Left ventricle myocardium inferior (tissue), 1 donor: Measurements from ENCODE around the gene SPDYE2B. TPM values are rescaled to one million over a fixed set of nuclear protein-coding genes. Genes with fewer than 3 reads are reported as not detected.
"Not testable (repeated sequence)": the region's sequence is repeated elsewhere in the genome, so short reads cannot be mapped to it uniquely, and the experiment has no call there.

ENCODE experiments used
- DNase-seq: peaks from one replicate; pipeline ENCODE4 v3.0.0-alpha.2; 2020
- H3K27ac ChIP-seq: fragments of 200-600 bp; replicated peaks from 2 replicates; pipeline ENCODE4 v1.8.0; 2021
- H3K27me3 ChIP-seq: fragments of 200-600 bp; 2 replicates; pipeline ENCODE4 v1.8.0; 2021; ENCODE audit warnings: low read depth
- H3K36me3 ChIP-seq: fragments of 200-600 bp; 2 replicates; pipeline ENCODE4 v1.8.0; 2021
- H3K4me1 ChIP-seq: fragments of 200-600 bp; 2 replicates; pipeline ENCODE4 v1.8.0; 2021
- H3K4me3 ChIP-seq: fragments of 200-600 bp; 2 replicates; pipeline ENCODE4 v1.8.0; 2021; ENCODE audit warnings: mild to moderate bottlenecking, moderate library complexity
- H3K9me3 ChIP-seq: fragments of 200-600 bp; replicated peaks from 2 replicates; pipeline ENCODE4 v1.8.0; 2021
- intact Hi-C: fragments of 100-400 bp; cut with micrococcal nuclease; formaldehyde crosslinking; loops from one replicate; pipeline ENCODE4 v1.11.0; 2022
- total RNA-seq: library from RNA; stranded (reverse); fragmentation: NEBNext Ultra II Directional; extraction: Animal tissue kit (Norgen Biotek cat#: 25700); gene quantifications from one replicate; pipeline ENCODE4 v1.2.1, GENCODE V29; 2021
- donor health status: DM: no; HTN: yes; CAD: no; lungs with severe emphysema.

Gene SPDYE2B
- total RNA-seq, 1 donor from 2014 or later, result not detected

- H3K4me3 ChIP-seq, result peak within 1 kb of the TSS; percentile 65
- H3K36me3 ChIP-seq, intact Hi-C loops, H3K4me1 ChIP-seq, H3K9me3 ChIP-seq, H3K27me3 ChIP-seq, H3K27ac ChIP-seq: not testable (repeated sequence)
- DNase-seq, result peak; percentile 81
These were observed 21.2 kb downstream of the SPDYE2B start, which contains the start of gene POLR2J2 for GRCh38 chr7:102671166-102671955. POLR2J2 (minus strand) TSS chr7:102671663; CDS start chr7:102671601, 62 bp downstream.

GRCh38 chr7:102671956-102672307 is 21.8 kb downstream of the SPDYE2B start:
- H3K9me3 ChIP-seq, DNase-seq, H3K36me3 ChIP-seq, H3K4me1 ChIP-seq, H3K4me3 ChIP-seq, intact Hi-C loops, H3K27ac ChIP-seq, H3K27me3 ChIP-seq: not testable (repeated sequence)

- DNase-seq, H3K36me3 ChIP-seq, intact Hi-C loops, H3K27ac ChIP-seq, H3K4me1 ChIP-seq, H3K9me3 ChIP-seq, H3K27me3 ChIP-seq, H3K4me3 ChIP-seq: not testable (repeated sequence)
These were observed 23.4 kb downstream of the SPDYE2B start for GRCh38 chr7:102673447-102674067.

- DNase-seq, H3K27me3 ChIP-seq, intact Hi-C loops, H3K36me3 ChIP-seq, H3K4me1 ChIP-seq, H3K4me3 ChIP-seq, H3K9me3 ChIP-seq, H3K27ac ChIP-seq: not testable (repeated sequence)
These were observed 25.4 kb downstream of the SPDYE2B start for GRCh38 chr7:102675545-102675944.

- H3K4me3 ChIP-seq, H3K4me1 ChIP-seq, H3K27ac ChIP-seq, H3K27me3 ChIP-seq, H3K36me3 ChIP-seq, DNase-seq, intact Hi-C loops, H3K9me3 ChIP-seq: not testable (repeated sequence)
These were observed 30.7 kb downstream of the SPDYE2B start for GRCh38 chr7:102680780-102681179.

- H3K27ac ChIP-seq, H3K36me3 ChIP-seq, DNase-seq, H3K9me3 ChIP-seq, H3K4me3 ChIP-seq, intact Hi-C loops, H3K27me3 ChIP-seq, H3K4me1 ChIP-seq: not testable (repeated sequence)
These were observed 32.4 kb downstream of the SPDYE2B start for GRCh38 chr7:102682560-102682959.

- H3K4me3 ChIP-seq, intact Hi-C loops: not testable (repeated sequence)
These were observed 38.3 kb downstream of the SPDYE2B start for GRCh38 chr7:102688299-102689036.

GRCh38 chr7:102689436-102690282 is 39.5 kb downstream of the SPDYE2B start:
- intact Hi-C loops, H3K36me3 ChIP-seq, H3K4me3 ChIP-seq, DNase-seq, H3K4me1 ChIP-seq, H3K9me3 ChIP-seq, H3K27ac ChIP-seq: not testable (repeated sequence)
- H3K27me3 ChIP-seq, result peaks cover 11% of the 10 kb centered on the region

More at GRCh38 chr7:102688299-102689036, 38.3 kb downstream of the SPDYE2B start:
- H3K27ac ChIP-seq, H3K27me3 ChIP-seq, H3K4me1 ChIP-seq, H3K36me3 ChIP-seq, DNase-seq, H3K9me3 ChIP-seq: not testable (repeated sequence)

- H3K27me3 ChIP-seq, result peaks cover 12% of the 10 kb centered on the region
- H3K4me1 ChIP-seq, intact Hi-C loops, H3K36me3 ChIP-seq, H3K27ac ChIP-seq, H3K4me3 ChIP-seq, DNase-seq, H3K9me3 ChIP-seq: not testable (repeated sequence)
These were observed 40.5 kb downstream of the SPDYE2B start for GRCh38 chr7:102690602-102691001.

GRCh38 chr7:102694008-102694407 is 43.9 kb downstream of the SPDYE2B start:
- DNase-seq, H3K27ac ChIP-seq, H3K4me1 ChIP-seq, H3K36me3 ChIP-seq, H3K4me3 ChIP-seq, intact Hi-C loops, H3K9me3 ChIP-seq: not testable (repeated sequence)
- H3K27me3 ChIP-seq, result peaks cover 13% of the 10 kb centered on the region

GRCh38 chr7:102695033-102695552 is 45.0 kb downstream of the SPDYE2B start:
- H3K36me3 ChIP-seq, result not testable (repeated sequence)

GRCh38 chr7:102696009-102696408 is 45.9 kb downstream of the SPDYE2B start:
- H3K27ac ChIP-seq, H3K36me3 ChIP-seq, intact Hi-C loops, H3K9me3 ChIP-seq, DNase-seq, H3K4me1 ChIP-seq, H3K4me3 ChIP-seq: not testable (repeated sequence)
- peaks cover 16% of the 10 kb centered on the region for H3K27me3 ChIP-seq

More at GRCh38 chr7:102695033-102695552, 45.0 kb downstream of the SPDYE2B start:
- intact Hi-C loops, H3K9me3 ChIP-seq, H3K27ac ChIP-seq, H3K4me1 ChIP-seq, DNase-seq, H3K4me3 ChIP-seq: not testable (repeated sequence)
- H3K27me3 ChIP-seq, result peaks cover 16% of the 10 kb centered on the region
